Esophagus muscularis mucosa (tissue), 4 donors: ENCODE results near the gene GCGR. TPM values are rescaled to one million over a fixed set of nuclear protein-coding genes. Genes with fewer than 3 reads are reported as not detected.

ENCODE experiments used
- DNase-seq: peaks from one replicate; pipeline ENCODE4 v3.0.0-alpha.2; 2017; ENCODE audit errors: extremely low spot score
- H3K27ac ChIP-seq, 4 donors: fragments of 200-600 bp; sonication (generic); replicated peaks in 1 of 4; 1 replicate in 3 of 4; 2 replicates in 1 of 4; pipeline ENCODE4 v1.5.1; 2016 to 2019; ENCODE audit warnings: mild to moderate bottlenecking in 1 of 4
- H3K27me3 ChIP-seq, 4 donors: fragments of 200-600 bp; sonication (generic); one replicate each; pipeline versions ENCODE4 v1.5.1 to v1.6.0; 2016 to 2019
- H3K36me3 ChIP-seq, 4 donors: fragments of 200-600 bp; sonication (generic); one replicate each; pipeline ENCODE4 v1.5.1; 2016 to 2019
- H3K4me1 ChIP-seq, 4 donors: fragments of 200-600 bp; sonication (generic); one replicate each; pipeline ENCODE4 v1.5.1; 2016 to 2019
- H3K4me3 ChIP-seq, 4 donors: fragments of 200-600 bp; sonication (generic); 1 replicate in 2 of 4; 2 replicates in 2 of 4; pipeline ENCODE4 v1.5.1; 2016 to 2019; ENCODE audit warnings: mild to moderate bottlenecking in 4 of 4, moderate library complexity in 1 of 4
- H3K9me3 ChIP-seq, 4 donors: fragments of 200-600 bp; sonication (generic); 1 replicate in 3 of 4; 2 replicates in 1 of 4; pipeline ENCODE4 v1.5.1; 2016 to 2019
- CTCF ChIP-seq, 3 experiments: fragments of 200-600 bp in 2 of 3; fragments of 450-650 bp in 1 of 3; sonication (generic) in 2 of 3; IDR thresholded peaks; one replicate each; pipeline ENCODE4 v1.5.1; 2017 to 2019; ENCODE audit warnings: antibody characterized with exemption in 3 of 3, mild to moderate bottlenecking in 2 of 3, moderate library complexity in 1 of 3
- EP300 ChIP-seq: sonication (generic); formaldehyde crosslinking; IDR thresholded peaks from one replicate; pipeline ENCODE4 v1.6.1; 2017; ENCODE audit warnings: antibody characterized with exemption
- POLR2A ChIP-seq: fragments of 450-650 bp; IDR thresholded peaks from one replicate; pipeline ENCODE4 v1.6.1; 2017; ENCODE audit warnings: antibody characterized with exemption, moderate library complexity, mild to moderate bottlenecking, low read depth
- POLR2AphosphoS5 ChIP-seq, 2 donors: sonication (generic); formaldehyde crosslinking; IDR thresholded peaks; one replicate each; pipeline ENCODE4 v1.6.1; 2017; ENCODE audit warnings: antibody characterized with exemption in 2 of 2
- WGBS: methylation state at CpG from one replicate; pipeline ENCODE4 v1.1.5; 2018; 5-methylcytosine and 5-hydroxymethylcytosine counted together
- intact Hi-C: fragments of 100-400 bp; cut with DNase I; formaldehyde crosslinking; loops from one replicate; pipeline ENCODE4 v1.15.1; 2023
- total RNA-seq, 4 donors: library from RNA; depleted of rRNA; stranded (reverse); fragments of >200 nt; gene quantifications; one replicate each; pipeline versions ENCODE4 v1.1.0 to v1.2.1, GENCODE V29; 2016

The GCGR gene
- total RNA-seq, 4 donors from 2014 or later, result 0.17 to 0.40 TPM; not detected in 2

GRCh38 chr17:81842378-81842724 lies 38.4 kb downstream of the GCGR start:
- no peaks in the 10 kb centered on the region for H3K27me3 ChIP-seq
- 91% methylated on average over 11 of the region's 11 CpGs for WGBS
- peaks cover 0 to 7% (median 2%) of the 10 kb centered on the region in 4 donors for H3K4me1 ChIP-seq
- H3K36me3 ChIP-seq, result peaks cover 46 to 55% (median 52%) of the 10 kb centered on the region in 4 donors
- intact Hi-C loops, result no loop called here
- no peaks in the 10 kb centered on the region for H3K9me3 ChIP-seq
- H3K27ac ChIP-seq, result peak overlapping the region in 1 of 4 donors; percentile 36
- no peak overlapping the region for H3K4me3 ChIP-seq
- TF ChIP-seq EP300 (no peak), CTCF (IDR thresholded peaks at IDR 0.05) (no peak), POLR2AphosphoS5 (IDR thresholded peaks at IDR 0.05) (no peak), POLR2A (no peak)
- no peak for DNase-seq

- 84% methylated on average over 19 of the region's 21 CpGs for WGBS
- no peak overlapping the region for H3K4me3 ChIP-seq
- peaks cover 0 to 7% (median 2%) of the 10 kb centered on the region in 4 donors for H3K4me1 ChIP-seq
- H3K36me3 ChIP-seq, result peaks cover 51 to 61% (median 57%) of the 10 kb centered on the region in 4 donors
- H3K27me3 ChIP-seq, result no peaks in the 10 kb centered on the region
- no peaks in the 10 kb centered on the region for H3K9me3 ChIP-seq
- TF ChIP-seq POLR2AphosphoS5 (IDR thresholded peaks at IDR 0.05) (peak in 1 of 2 donors; percentile 13), CTCF (IDR thresholded peaks at IDR 0.05) (no peak)
- intact Hi-C loops, result no loop called here
- DNase-seq, result no peak
- peak overlapping the region in 1 of 4 donors; percentile 36 for H3K27ac ChIP-seq
Measured at GRCh38 chr17:81842725-81843504, 39.0 kb downstream of the GCGR start.

- Histone ChIP-seq H3K36me3 (peaks cover 53 to 69% (median 64%) of the 10 kb centered on the region in 4 donors), H3K27me3 (no peaks in the 10 kb centered on the region), H3K27ac (no peak overlapping the region), H3K4me3 (no peak overlapping the region), H3K9me3 (no peaks in the 10 kb centered on the region), H3K4me1 (peaks cover 0 to 7% (median 2%) of the 10 kb centered on the region in 4 donors)
- WGBS, result 86% methylated on average over 27 of the region's 30 CpGs
- no peak for DNase-seq
- no peak for TF ChIP-seq EP300
- no peak for TF ChIP-seq POLR2A
- no peak for TF ChIP-seq POLR2AphosphoS5 (IDR thresholded peaks at IDR 0.05)
- TF ChIP-seq CTCF (IDR thresholded peaks at IDR 0.05), result no peak
- intact Hi-C loops, result no loop called here
Measured at GRCh38 chr17:81843713-81844326, 39.9 kb downstream of the GCGR start.

- no peaks in the 10 kb centered on the region for H3K9me3 ChIP-seq
- intact Hi-C loops, result no loop called here
- WGBS, result 90% methylated on average over 11 of the region's 14 CpGs
- no peaks in the 10 kb centered on the region for H3K27me3 ChIP-seq
- H3K27ac ChIP-seq, result no peak overlapping the region
- peaks cover 0 to 7% (median 2%) of the 10 kb centered on the region in 4 donors for H3K4me1 ChIP-seq
- H3K36me3 ChIP-seq, result peaks cover 53 to 75% (median 70%) of the 10 kb centered on the region in 4 donors
- no peak overlapping the region for H3K4me3 ChIP-seq
- TF ChIP-seq POLR2A (no peak), EP300 (no peak), POLR2AphosphoS5 (IDR thresholded peaks at IDR 0.05) (no peak), CTCF (IDR thresholded peaks at IDR 0.05) (no peak)
- no peak for DNase-seq
Measured at GRCh38 chr17:81844327-81844851, 40.4 kb downstream of the GCGR start.
